Urothelium cell line (cell line): ENCODE results near the gene FBLN5.

Source experiments
- DNase-seq: peaks from one replicate; pipeline ENCODE4 v3.0.0; 2011; ENCODE audit warnings: low spot score, mixed read lengths
- FAIRE-seq: peaks from 2 replicates; lab custom pipeline; 2011; peaks lifted over from hg19 to GRCh38; lab: Jason Lieb, UNC

The FBLN5 gene

DNA sequence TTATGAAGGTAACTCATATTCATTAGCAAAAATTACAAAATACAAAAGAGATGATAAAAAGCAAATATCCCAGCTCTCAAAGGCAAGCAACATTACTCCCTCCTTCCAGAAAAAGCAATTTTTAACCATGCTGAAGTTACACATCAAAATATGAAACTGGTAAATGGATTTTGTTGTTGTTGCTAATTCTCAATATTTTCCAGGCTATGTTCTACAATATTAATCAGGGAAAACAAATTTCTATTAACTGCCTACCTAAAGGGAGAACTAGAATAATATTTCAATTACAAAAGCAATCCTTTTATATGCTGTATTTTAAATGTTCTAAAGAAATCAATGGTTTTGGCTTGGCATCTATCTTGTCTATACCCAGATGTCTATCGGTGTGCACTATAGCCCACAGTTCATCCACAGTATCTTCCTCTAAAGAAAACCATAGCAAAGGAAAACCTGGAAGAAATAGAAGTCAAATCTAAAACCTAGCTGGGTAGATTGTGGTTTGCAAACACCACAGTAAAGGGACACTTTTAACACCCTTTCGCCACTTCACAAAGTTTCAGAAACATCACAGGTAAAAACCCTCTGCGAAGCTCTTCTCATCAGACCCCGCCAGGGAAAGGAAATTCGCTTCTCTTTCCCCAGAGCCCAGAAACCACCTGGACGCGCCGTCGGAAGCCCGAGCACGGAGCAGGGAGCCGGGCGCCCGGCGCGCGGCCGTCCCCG lies 112.1 kb downstream of the FBLN5 start:
- no peak for FAIRE-seq
- DNase-seq, result no peak

DNA sequence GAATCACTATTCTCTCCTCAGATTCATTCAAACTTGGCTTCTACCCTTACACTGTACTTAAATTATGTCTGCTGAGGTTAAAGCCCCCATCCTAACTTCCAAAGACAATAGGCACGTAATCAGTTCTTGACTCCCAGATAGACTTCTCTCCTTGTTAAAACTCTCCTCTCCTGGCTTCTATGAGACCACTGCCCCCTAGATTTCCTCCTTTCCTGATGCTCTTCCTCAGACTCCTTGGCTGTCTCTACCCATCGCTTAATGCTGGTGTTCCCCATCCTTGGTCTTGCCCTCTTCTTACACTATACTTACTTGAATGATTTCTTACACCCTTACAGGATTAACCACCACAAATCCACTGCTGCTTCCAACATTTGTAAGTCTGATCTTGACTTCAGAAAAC lies 112.9 kb downstream of the FBLN5 start:
- DNase-seq (no peak), FAIRE-seq (no peak)

DNA sequence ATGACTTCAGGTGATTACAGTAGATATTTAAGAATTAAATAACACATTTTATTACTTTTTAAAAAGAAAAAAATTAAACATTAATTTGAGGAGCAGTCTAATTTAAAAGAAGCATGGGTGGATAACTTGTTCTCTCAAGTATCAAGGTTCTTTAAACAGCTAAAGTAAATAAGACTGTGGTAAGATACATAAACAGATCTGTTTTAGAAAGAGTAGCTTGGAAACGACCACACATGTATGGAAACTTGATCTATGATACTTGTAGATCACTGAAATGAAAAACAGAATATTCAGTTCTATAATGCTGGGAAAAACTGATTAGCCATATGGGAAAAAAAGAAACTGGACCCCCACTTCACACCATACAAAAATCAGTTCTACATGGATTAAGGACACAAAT lies 116.2 kb downstream of the FBLN5 start:
- no peak for FAIRE-seq
- no peak for DNase-seq

DNA sequence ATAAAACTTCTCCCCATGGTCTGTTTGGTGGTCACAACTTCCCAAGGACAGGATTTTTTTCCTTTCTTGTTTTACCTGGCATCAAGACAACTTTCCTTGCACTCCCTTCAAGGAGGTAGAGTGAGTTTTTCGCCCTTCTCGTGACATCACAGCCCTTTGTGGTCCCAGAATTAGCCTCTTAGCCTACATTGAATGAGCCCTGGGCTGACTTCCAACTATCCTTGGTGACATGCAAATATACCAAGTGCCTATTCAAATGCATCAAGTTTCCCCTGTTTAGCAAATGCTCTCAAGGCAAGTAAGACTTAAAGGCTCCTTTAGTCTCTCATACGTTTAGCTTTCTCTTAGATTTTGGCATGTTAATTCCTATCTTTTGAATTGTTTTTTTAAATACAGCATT lies 116.7 kb downstream of the FBLN5 start:
- no peak for DNase-seq
- FAIRE-seq, result no peak

DNA sequence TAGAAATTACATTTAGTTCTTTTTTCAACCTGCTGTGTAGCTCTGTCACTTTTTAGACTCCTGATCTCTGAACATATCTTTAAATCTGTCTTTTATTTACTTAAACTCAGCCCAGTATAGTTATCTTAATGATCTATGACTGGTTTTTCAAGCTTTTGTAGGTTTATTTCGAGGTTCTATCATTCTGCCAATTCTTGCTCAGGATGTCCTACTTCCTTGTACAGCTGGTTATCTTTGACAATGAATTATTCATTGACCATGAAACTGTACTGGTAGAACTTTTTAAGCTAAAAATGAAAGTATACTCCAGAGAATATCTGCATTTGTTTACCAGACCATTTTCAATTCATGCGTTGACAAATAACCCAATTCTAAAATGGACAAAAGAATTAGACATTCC lies 118.0 kb downstream of the FBLN5 start:
- FAIRE-seq (no peak), DNase-seq (no peak)

DNA sequence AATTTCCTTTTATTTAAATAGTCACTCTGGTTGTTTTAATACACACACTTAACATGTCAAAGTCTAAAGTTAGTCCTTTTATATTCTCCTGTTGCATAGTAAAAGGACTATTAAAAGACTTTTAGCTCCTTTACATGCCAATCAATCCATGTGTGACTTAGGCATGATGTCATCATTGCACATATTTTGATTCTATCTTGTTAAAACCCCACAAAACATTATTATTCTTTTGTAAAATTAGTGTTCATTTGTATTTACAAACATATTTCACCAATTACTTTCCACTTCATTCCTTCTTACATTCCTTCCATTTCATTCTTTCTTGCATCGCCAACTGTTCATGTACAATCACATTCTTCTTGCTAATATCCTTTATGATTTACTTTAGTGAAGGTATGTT lies 119.7 kb downstream of the FBLN5 start:
- no peak for DNase-seq
- FAIRE-seq, result no peak
